ENCODE data around the gene MCF2L2. TPM values are rescaled to one million over a fixed set of nuclear protein-coding genes. Genes with fewer than 3 reads are reported as not detected.

MCF2L2 gene
- total and polyA plus RNA-seq, 2 donors (not counting 1 experiment from before 2014, with no cell fraction given), result 0.03 to 1.6 TPM

DNA sequence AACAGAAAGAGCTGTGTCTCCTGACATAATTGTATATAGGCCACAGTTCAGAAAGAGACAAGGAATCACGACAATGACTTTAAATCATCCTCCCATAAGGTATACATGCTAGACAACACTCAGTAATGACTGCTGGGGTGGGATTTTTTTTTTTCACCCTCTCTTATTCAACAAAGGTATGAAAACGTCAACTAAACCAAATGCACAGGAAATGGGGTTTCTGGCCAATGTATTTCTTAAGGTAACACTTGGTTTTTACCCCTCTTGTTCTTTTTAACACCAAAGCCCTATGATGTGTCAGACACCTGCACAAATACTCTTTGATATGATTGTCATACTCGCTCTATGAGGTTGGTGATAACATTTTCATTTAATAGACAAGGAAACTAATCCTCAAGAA is 78.3 kb downstream of the MCF2L2 start:
- Mint-ChIP-seq H3K4me3 (no peak overlapping the region), H3K27ac (no peak overlapping the region), H3K27me3 (peaks cover 21% of the 10 kb centered on the region), H3K4me1 (no peaks in the 10 kb centered on the region), H3K9me3 (ENCODE audit: insufficient read depth) (peaks cover 3% of the 10 kb centered on the region)
- ATAC-seq (ENCODE audit: low read depth), result no peak
- DNase-seq, result no peak
- Histone ChIP-seq H3K9me3 (ENCODE audit: control extremely low read depth in 1 of 3, control insufficient read depth in 2 of 3, insufficient read depth in 1 of 3, low read length in 2 of 3) (no peaks in the 10 kb centered on the region), H4K20me1 (ENCODE audit: control insufficient read depth, insufficient read depth, low read length, poor library complexity, severe bottlenecking) (no peaks in the 10 kb centered on the region), H3K36me3 (replicated peaks in 1 of 2; ENCODE audit: control extremely low read depth in 1 of 2, control insufficient read depth in 1 of 2, extremely low read depth in 1 of 2, insufficient read depth in 2 of 2, low read length in 1 of 2) (no peaks in the 10 kb centered on the region), H3K4me1 (ENCODE audit: control insufficient read depth in 2 of 2, insufficient read depth in 2 of 2, low read length in 2 of 2) (no peaks in the 10 kb centered on the region), H3K4me2 (replicated peaks; ENCODE audit: low read depth, low read length, poor library complexity, severe bottlenecking) (no peak overlapping the region), H2AFZ (ENCODE audit: insufficient read depth, low read depth, low read length, poor library complexity, severe bottlenecking) (no peak overlapping the region), H3K4me3 (ENCODE audit: control extremely low read depth in 1 of 5, extremely low read depth in 1 of 5, insufficient read depth in 1 of 5, low read depth in 2 of 5, low read length in 4 of 5) (no peak overlapping the region), H3K27me3 (replicated peaks in 1 of 4; ENCODE audit: control extremely low read depth in 1 of 4, control insufficient read depth in 3 of 4, insufficient read depth in 4 of 4, low read length in 3 of 4) (no peaks in the 10 kb centered on the region), H3K79me2 (ENCODE audit: control insufficient read depth, insufficient read depth, low read length) (no peaks in the 10 kb centered on the region), H3K27ac (ENCODE audit: low read length in 2 of 2) (no peak overlapping the region), H3K9ac (ENCODE audit: low read length) (no peak overlapping the region)
- ChIA-PET POLR2A (no interaction called here), CTCF (no interaction called here)
- intact Hi-C loops (cut with micrococcal nuclease), result no loop called here
- no CpG with 5 or more reads among the region's 3 CpGs for WGBS (ENCODE audit: insufficient coverage)
- TF ChIP-seq, protein P1, sequence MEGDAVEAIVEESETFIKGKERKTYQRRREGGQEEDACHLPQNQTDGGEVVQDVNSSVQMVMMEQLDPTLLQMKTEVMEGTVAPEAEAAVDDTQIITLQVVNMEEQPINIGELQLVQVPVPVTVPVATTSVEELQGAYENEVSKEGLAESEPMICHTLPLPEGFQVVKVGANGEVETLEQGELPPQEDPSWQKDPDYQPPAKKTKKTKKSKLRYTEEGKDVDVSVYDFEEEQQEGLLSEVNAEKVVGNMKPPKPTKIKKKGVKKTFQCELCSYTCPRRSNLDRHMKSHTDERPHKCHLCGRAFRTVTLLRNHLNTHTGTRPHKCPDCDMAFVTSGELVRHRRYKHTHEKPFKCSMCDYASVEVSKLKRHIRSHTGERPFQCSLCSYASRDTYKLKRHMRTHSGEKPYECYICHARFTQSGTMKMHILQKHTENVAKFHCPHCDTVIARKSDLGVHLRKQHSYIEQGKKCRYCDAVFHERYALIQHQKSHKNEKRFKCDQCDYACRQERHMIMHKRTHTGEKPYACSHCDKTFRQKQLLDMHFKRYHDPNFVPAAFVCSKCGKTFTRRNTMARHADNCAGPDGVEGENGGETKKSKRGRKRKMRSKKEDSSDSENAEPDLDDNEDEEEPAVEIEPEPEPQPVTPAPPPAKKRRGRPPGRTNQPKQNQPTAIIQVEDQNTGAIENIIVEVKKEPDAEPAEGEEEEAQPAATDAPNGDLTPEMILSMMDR (IDR thresholded peaks at IDR 0.05), result no peak

DNA sequence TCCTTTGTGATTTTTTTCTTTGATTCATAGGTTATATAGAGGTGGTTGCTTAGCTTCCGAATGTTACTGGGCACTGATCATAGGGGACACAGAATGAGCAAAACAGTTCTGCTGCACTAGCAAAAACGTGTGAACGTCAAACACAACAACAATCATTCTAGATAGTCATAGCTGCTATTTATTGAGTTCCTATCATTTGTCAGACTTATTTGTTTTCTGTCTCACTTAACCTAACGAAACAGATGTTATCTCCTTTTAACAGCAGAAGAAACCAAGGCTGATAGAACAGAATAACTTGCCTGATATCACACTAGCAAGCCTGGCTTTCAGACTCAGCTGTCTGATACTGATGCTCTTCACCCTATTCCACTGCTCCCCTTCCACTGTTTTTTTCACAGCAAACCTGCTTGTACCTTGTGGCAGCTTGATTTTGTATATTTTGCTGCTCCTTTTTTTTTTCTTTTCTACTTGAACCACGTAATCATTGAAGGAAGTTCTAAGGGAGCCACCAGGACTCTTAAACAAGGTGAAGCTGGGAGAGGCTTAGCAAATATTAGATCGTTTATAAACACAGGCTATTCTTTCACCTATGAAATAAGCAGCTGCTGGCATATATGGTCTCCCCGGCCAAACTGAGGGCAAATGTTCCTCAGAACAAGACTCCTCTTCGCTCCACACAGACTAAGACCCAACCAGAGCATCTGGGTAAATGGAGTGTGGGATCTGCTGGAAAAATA is 78.8 kb downstream of the MCF2L2 start:
- no peaks in the 10 kb centered on the region for H3K4me1 Mint-ChIP-seq
- H3K27ac Mint-ChIP-seq, result no peak overlapping the region
- intact Hi-C loops (cut with micrococcal nuclease), result no loop called here
- Histone ChIP-seq H3K4me3 (ENCODE audit: control extremely low read depth in 1 of 5, extremely low read depth in 1 of 5, insufficient read depth in 1 of 5, low read depth in 2 of 5, low read length in 4 of 5) (no peak overlapping the region), H3K4me1 (ENCODE audit: control insufficient read depth in 2 of 2, insufficient read depth in 2 of 2, low read length in 2 of 2) (no peaks in the 10 kb centered on the region), H4K20me1 (ENCODE audit: control insufficient read depth, insufficient read depth, low read length, poor library complexity, severe bottlenecking) (no peaks in the 10 kb centered on the region), H3K9me3 (ENCODE audit: control extremely low read depth in 1 of 3, control insufficient read depth in 2 of 3, insufficient read depth in 1 of 3, low read length in 2 of 3) (no peaks in the 10 kb centered on the region), H3K27me3 (replicated peaks in 1 of 4; ENCODE audit: control extremely low read depth in 1 of 4, control insufficient read depth in 3 of 4, insufficient read depth in 4 of 4, low read length in 3 of 4) (no peaks in the 10 kb centered on the region), H3K9ac (ENCODE audit: low read length) (no peak overlapping the region), H3K4me2 (replicated peaks; ENCODE audit: low read depth, low read length, poor library complexity, severe bottlenecking) (no peak overlapping the region), H3K79me2 (ENCODE audit: control insufficient read depth, insufficient read depth, low read length) (no peaks in the 10 kb centered on the region), H3K27ac (ENCODE audit: low read length in 2 of 2) (no peak overlapping the region), H2AFZ (ENCODE audit: insufficient read depth, low read depth, low read length, poor library complexity, severe bottlenecking) (no peak overlapping the region), H3K36me3 (replicated peaks in 1 of 2; ENCODE audit: control extremely low read depth in 1 of 2, control insufficient read depth in 1 of 2, extremely low read depth in 1 of 2, insufficient read depth in 2 of 2, low read length in 1 of 2) (no peaks in the 10 kb centered on the region)
- ATAC-seq (ENCODE audit: low read depth) (no peak), DNase-seq (no peak)
- POLR2A ChIA-PET, result interaction anchor here (0.7 kb wide), 1 partner anchor 12 kb away, joined by 3 read pairs; no protein-coding TSS in a partner anchor
- CTCF ChIA-PET, result no interaction called here
- WGBS (ENCODE audit: insufficient coverage), result 91% methylated on average over 6 of the region's 8 CpGs
- peaks cover 7% of the 10 kb centered on the region for H3K9me3 Mint-ChIP-seq (ENCODE audit: insufficient read depth)
- H3K4me3 Mint-ChIP-seq, result no peak overlapping the region
- peaks cover 25% of the 10 kb centered on the region for H3K27me3 Mint-ChIP-seq
- TF ChIP-seq, protein P1 (IDR thresholded peaks at IDR 0.05), result no peak
- TF ChIP-seq EZH2 (IDR thresholded peaks at IDR 0.05; ENCODE audit: borderline replicate concordance, insufficient read depth, low read depth, low read length, poor library complexity, severe bottlenecking), result no peak

All from B cell (primary cell).